Measurements from ENCODE around the gene RAB27A.
"Not testable (repeated sequence)": the region's sequence is repeated elsewhere in the genome, so short reads cannot be mapped to it uniquely, and the experiment has no call there.

The RAB27A gene

DNA sequence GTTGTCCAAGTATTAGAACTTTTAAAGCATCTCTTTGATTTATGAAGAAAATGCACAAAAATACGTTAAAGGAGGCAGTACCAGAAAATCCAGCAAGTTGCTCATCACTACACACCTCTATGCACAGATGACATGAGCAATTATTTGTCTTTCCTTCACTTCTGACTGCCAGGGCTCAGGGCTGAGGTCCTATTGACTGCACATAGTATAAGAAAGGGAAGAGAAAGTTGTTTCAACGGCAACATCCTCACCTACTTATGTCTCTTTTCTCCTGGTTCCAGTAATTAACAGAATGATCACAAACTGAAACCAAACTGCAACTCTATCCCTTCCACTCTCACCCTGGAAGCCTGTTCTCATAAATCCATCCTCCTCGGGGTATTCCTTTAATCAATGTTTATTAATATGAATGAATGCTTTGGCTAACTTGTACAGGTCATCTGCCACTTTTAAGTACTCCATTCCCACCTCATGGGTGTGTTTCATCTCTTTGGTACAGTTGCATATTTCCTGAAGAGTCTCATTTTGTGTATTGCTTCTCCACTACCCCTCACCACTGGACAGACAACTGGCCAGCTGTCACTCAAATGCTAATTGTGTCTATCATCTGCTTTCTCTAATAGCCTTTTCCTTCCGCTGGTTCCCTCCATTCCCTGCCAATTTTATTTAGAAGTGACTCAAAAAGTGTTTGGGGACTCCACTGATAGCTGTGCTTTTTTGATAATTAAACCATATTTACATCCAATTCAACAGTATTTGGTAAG, 34.5 kb downstream of the RAB27A start:
- POLR2A ChIA-PET: no interaction called here
- no peak overlapping the region for H3K4me3 ChIP-seq (ENCODE audit: low read depth, low read length)
- no peaks in the 10 kb centered on the region for H3K9me3 ChIP-seq (ENCODE audit: control insufficient read depth, insufficient read depth, low read depth, low read length)
- H3K36me3 ChIP-seq (ENCODE audit: control insufficient read depth in 2 of 2, insufficient read depth in 1 of 2, low read length in 2 of 2): no peaks in the 10 kb centered on the region
- TF ChIP-seq ZNF132 (tag by site-specific recombination; IDR thresholded peaks at IDR 0.05; ENCODE audit: borderline replicate concordance) (no peak), ZNF433 (tag by site-specific recombination; IDR thresholded peaks at IDR 0.05; ENCODE audit: low read depth) (no peak), ZNF266 (tag by site-specific recombination; IDR thresholded peaks at IDR 0.05; ENCODE audit: low read depth) (no peak), ZNF157 (tag by site-specific recombination; IDR thresholded peaks at IDR 0.05) (no peak)
- TF ChIP-seq, protein P1, sequence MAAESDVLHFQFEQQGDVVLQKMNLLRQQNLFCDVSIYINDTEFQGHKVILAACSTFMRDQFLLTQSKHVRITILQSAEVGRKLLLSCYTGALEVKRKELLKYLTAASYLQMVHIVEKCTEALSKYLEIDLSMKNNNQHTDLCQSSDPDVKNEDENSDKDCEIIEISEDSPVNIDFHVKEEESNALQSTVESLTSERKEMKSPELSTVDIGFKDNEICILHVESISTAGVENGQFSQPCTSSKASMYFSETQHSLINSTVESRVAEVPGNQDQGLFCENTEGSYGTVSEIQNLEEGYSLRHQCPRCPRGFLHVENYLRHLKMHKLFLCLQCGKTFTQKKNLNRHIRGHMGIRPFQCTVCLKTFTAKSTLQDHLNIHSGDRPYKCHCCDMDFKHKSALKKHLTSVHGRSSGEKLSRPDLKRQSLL (tag by site-specific recombination; IDR thresholded peaks at IDR 0.05): no peak
- TF ChIP-seq, protein P2, sequence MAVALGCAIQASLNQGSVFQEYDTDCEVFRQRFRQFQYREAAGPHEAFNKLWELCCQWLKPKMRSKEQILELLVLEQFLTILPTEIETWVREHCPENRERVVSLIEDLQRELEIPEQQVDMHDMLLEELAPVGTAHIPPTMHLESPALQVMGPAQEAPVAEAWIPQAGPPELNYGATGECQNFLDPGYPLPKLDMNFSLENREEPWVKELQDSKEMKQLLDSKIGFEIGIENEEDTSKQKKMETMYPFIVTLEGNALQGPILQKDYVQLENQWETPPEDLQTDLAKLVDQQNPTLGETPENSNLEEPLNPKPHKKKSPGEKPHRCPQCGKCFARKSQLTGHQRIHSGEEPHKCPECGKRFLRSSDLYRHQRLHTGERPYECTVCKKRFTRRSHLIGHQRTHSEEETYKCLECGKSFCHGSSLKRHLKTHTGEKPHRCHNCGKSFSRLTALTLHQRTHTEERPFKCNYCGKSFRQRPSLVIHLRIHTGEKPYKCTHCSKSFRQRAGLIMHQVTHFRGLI (tag by site-specific recombination; IDR thresholded peaks at IDR 0.05): no peak
- CTCF ChIA-PET: no interaction called here
- H3K4me1 ChIP-seq (ENCODE audit: control insufficient read depth, insufficient read depth, low read length): no peaks in the 10 kb centered on the region
- no peak overlapping the region for H3K27ac ChIP-seq (ENCODE audit: extremely low read depth, low read depth, low read length)

DNA sequence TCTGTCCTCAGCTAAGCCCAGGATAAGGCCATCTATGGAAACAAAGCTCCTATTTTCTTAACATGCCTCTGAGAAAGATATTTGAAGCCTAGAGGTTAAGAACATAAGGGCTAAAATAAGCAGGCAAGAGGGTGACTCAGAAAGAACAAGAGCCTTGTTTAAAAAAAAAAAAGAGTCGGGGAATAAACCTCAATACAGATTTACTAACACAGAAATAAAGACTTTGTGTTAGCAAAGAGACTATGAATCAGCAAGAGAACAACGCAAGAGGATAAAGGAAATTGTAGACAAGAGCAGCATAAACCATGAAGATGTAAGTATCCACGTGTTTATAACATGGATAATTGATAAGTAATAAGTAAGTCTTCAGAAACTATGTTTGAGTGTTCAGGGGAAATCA, 36.0 kb downstream of the RAB27A start:
- no peaks in the 10 kb centered on the region for H3K9me3 ChIP-seq (ENCODE audit: control insufficient read depth, insufficient read depth, low read depth, low read length)
- no peak for TF ChIP-seq ZNF629 (tag by site-specific recombination; IDR thresholded peaks at IDR 0.05)
- TF ChIP-seq, protein P3, sequence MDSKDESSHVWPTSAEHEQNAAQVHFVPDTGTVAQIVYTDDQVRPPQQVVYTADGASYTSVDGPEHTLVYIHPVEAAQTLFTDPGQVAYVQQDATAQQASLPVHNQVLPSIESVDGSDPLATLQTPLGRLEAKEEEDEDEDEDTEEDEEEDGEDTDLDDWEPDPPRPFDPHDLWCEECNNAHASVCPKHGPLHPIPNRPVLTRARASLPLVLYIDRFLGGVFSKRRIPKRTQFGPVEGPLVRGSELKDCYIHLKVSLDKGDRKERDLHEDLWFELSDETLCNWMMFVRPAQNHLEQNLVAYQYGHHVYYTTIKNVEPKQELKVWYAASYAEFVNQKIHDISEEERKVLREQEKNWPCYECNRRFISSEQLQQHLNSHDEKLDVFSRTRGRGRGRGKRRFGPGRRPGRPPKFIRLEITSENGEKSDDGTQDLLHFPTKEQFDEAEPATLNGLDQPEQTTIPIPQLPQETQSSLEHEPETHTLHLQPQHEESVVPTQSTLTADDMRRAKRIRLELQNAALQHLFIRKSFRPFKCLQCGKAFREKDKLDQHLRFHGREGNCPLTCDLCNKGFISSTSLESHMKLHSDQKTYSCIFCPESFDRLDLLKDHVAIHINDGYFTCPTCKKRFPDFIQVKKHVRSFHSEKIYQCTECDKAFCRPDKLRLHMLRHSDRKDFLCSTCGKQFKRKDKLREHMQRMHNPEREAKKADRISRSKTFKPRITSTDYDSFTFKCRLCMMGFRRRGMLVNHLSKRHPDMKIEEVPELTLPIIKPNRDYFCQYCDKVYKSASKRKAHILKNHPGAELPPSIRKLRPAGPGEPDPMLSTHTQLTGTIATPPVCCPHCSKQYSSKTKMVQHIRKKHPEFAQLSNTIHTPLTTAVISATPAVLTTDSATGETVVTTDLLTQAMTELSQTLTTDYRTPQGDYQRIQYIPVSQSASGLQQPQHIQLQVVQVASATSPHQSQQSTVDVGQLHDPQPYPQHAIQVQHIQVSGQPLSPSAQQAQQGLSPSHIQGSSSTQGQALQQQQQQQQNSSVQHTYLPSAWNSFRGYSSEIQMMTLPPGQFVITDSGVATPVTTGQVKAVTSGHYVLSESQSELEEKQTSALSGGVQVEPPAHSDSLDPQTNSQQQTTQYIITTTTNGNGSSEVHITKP (tag by site-specific recombination; IDR thresholded peaks at IDR 0.05): no peak
- no peak for TF ChIP-seq ZBTB20 (tag by site-specific recombination; IDR thresholded peaks at IDR 0.05)
- H3K36me3 ChIP-seq (ENCODE audit: control insufficient read depth in 2 of 2, insufficient read depth in 1 of 2, low read length in 2 of 2): no peaks in the 10 kb centered on the region
- CTCF ChIA-PET: no interaction called here
- no peak overlapping the region for H3K27ac ChIP-seq (ENCODE audit: extremely low read depth, low read depth, low read length)
- H3K4me1 ChIP-seq (ENCODE audit: control insufficient read depth, insufficient read depth, low read length): no peaks in the 10 kb centered on the region
- POLR2A ChIA-PET: no interaction called here
- H3K4me3 ChIP-seq (ENCODE audit: low read depth, low read length): no peak overlapping the region

- POLR2A ChIA-PET; H3K4me3 ChIP-seq (ENCODE audit: low read depth, low read length); H3K36me3 ChIP-seq (ENCODE audit: control insufficient read depth in 2 of 2, insufficient read depth in 1 of 2, low read length in 2 of 2); CTCF ChIA-PET; H3K9me3 ChIP-seq (ENCODE audit: control insufficient read depth, insufficient read depth, low read depth, low read length); H3K4me1 ChIP-seq (ENCODE audit: control insufficient read depth, insufficient read depth, low read length); H3K27ac ChIP-seq (ENCODE audit: extremely low read depth, low read depth, low read length): not testable (repeated sequence)
Observed at GRCh38 chr15:55252201-55252600, 37.4 kb downstream of the RAB27A start.

GRCh38 chr15:55250941-55251340, 38.7 kb downstream of the RAB27A start:
- H3K27ac ChIP-seq (ENCODE audit: extremely low read depth, low read depth, low read length): no peak overlapping the region
- no peaks in the 10 kb centered on the region for H3K36me3 ChIP-seq (ENCODE audit: control insufficient read depth in 2 of 2, insufficient read depth in 1 of 2, low read length in 2 of 2)
- TF ChIP-seq ZNF121 (tag by site-specific recombination; IDR thresholded peaks at IDR 0.05) (no peak), ZSCAN23 (tag by site-specific recombination; IDR thresholded peaks at IDR 0.05) (no peak), ZBTB44 (tag by site-specific recombination; IDR thresholded peaks at IDR 0.05) (no peak), ZBTB17 (tag by site-specific recombination; IDR thresholded peaks at IDR 0.05) (peak; percentile 31; the same call in 1 of the 2 replicates), ZBTB1 (tag by site-specific recombination; IDR thresholded peaks at IDR 0.05) (no peak), GLI4 (tag by site-specific recombination; IDR thresholded peaks at IDR 0.05) (no peak), SP3 (tag by site-specific recombination; IDR thresholded peaks at IDR 0.05) (no peak), ZNF155 (tag by site-specific recombination; IDR thresholded peaks at IDR 0.05) (no peak)
- no peaks in the 10 kb centered on the region for H3K9me3 ChIP-seq (ENCODE audit: control insufficient read depth, insufficient read depth, low read depth, low read length)
- no peak overlapping the region for H3K4me3 ChIP-seq (ENCODE audit: low read depth, low read length)
- CTCF ChIA-PET: interaction anchor here (1.7 kb wide), 1 partner anchor 189 kb away, joined by 3 read pairs; no protein-coding TSS in a partner anchor
- POLR2A ChIA-PET: no interaction called here
- H3K4me1 ChIP-seq (ENCODE audit: control insufficient read depth, insufficient read depth, low read length): no peaks in the 10 kb centered on the region
